ENCODE measurements around the gene WTIP.

Gene WTIP

GRCh38 chr19:34485831-34486230 is 4.3 kb downstream of the WTIP start:
- H3K9me2 ChIP-seq (ENCODE audit: low read depth, low read length) = no peaks in the 10 kb centered on the region
- no peak overlapping the region for H3K9ac ChIP-seq (ENCODE audit: low read length)
- no peaks in the 10 kb centered on the region for H3K36me3 ChIP-seq (ENCODE audit: insufficient read depth, low read length)
- H3K4me2 ChIP-seq (ENCODE audit: low read length) = no peak overlapping the region
- H3K9me3 ChIP-seq (ENCODE audit: low read length) = no peaks in the 10 kb centered on the region
- no peaks in the 10 kb centered on the region for H3F3A ChIP-seq (ENCODE audit: insufficient read depth, low read length)
- no peaks in the 10 kb centered on the region for H3K79me2 ChIP-seq (ENCODE audit: insufficient read depth, low read length)
- no peak overlapping the region for H2AFZ ChIP-seq (ENCODE audit: low read length)
- no peaks in the 10 kb centered on the region for H3K27me3 ChIP-seq (ENCODE audit: insufficient read depth, low read length)
- TF ChIP-seq CTCF (IDR thresholded peaks at IDR 0.05; ENCODE audit: low read length) (no peak), EZH2 (IDR thresholded peaks at IDR 0.05; ENCODE audit: borderline replicate concordance, low read length) (no peak)
- no peaks in the 10 kb centered on the region for H4K20me1 ChIP-seq (ENCODE audit: insufficient read depth, low read length)
- no peaks in the 10 kb centered on the region for H3K4me1 ChIP-seq (ENCODE audit: insufficient read depth, low read length, severe bottlenecking)
- no peak overlapping the region for H3K4me3 ChIP-seq (ENCODE audit: low read depth, low read length, poor library complexity, severe bottlenecking)
- H3K27ac ChIP-seq (ENCODE audit: low read depth, low read length, poor library complexity, severe bottlenecking) = no peak overlapping the region

DNA sequence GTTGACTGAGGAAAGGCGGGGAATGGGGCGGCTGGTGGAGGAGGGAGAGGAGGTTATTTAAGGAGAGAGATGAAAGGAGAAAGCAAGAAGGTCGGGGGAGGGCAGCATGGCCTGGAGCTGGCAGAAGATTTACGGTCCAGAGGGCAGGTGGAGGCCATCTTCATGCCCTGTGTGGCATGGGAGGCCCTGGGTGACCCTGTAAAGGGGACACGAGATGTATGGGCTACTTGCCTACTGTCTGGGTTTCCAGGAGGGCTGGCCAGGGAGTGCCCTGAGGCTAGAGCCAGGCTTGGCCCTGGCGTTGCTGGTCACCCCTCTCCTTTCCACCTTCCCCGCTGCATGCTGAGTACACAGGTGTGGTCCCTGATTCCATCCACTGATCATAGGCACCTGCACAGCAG is 6.1 kb downstream of the WTIP start:
- H3K9me3 ChIP-seq (ENCODE audit: low read length) = no peaks in the 10 kb centered on the region
- no peaks in the 10 kb centered on the region for H3F3A ChIP-seq (ENCODE audit: insufficient read depth, low read length)
- H2AFZ ChIP-seq (ENCODE audit: low read length) = no peak overlapping the region
- no peak for TF ChIP-seq EZH2 (IDR thresholded peaks at IDR 0.05; ENCODE audit: borderline replicate concordance, low read length)
- no peaks in the 10 kb centered on the region for H3K9me2 ChIP-seq (ENCODE audit: low read depth, low read length)
- no peaks in the 10 kb centered on the region for H3K27me3 ChIP-seq (ENCODE audit: insufficient read depth, low read length)
- H3K36me3 ChIP-seq (ENCODE audit: insufficient read depth, low read length) = no peaks in the 10 kb centered on the region
- no peak overlapping the region for H3K4me3 ChIP-seq (ENCODE audit: low read depth, low read length, poor library complexity, severe bottlenecking)
- H3K4me1 ChIP-seq (ENCODE audit: insufficient read depth, low read length, severe bottlenecking) = no peaks in the 10 kb centered on the region
- H3K27ac ChIP-seq (ENCODE audit: low read depth, low read length, poor library complexity, severe bottlenecking) = no peak overlapping the region
- H3K9ac ChIP-seq (ENCODE audit: low read length) = no peak overlapping the region
- H4K20me1 ChIP-seq (ENCODE audit: insufficient read depth, low read length) = no peaks in the 10 kb centered on the region
- H3K79me2 ChIP-seq (ENCODE audit: insufficient read depth, low read length) = no peaks in the 10 kb centered on the region
- H3K4me2 ChIP-seq (ENCODE audit: low read length) = no peak overlapping the region

DNA sequence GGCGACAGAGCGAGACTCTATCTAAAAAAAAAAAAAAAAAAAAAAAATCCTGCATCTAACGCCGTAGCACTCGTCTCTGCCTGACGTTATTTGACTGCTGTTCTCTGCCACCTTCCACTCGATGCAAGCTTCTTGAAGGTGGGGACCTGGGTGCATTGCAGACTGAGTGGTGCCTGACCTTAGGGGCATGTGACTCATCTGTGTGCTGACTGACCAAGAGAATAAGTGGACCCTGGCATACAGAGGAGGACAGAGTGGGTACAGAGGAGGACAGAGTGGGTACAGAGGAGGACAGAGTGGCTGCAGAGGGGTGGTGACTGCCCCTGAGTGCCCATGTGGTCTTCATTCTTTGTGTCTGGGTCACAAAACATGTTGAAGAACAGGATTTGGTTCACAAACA is 7.6 kb downstream of the WTIP start:
- Histone ChIP-seq H4K20me1 (ENCODE audit: insufficient read depth, low read length) (no peaks in the 10 kb centered on the region), H3K79me2 (ENCODE audit: insufficient read depth, low read length) (no peaks in the 10 kb centered on the region), H3K4me3 (ENCODE audit: low read depth, low read length, poor library complexity, severe bottlenecking) (no peak overlapping the region), H3K4me2 (ENCODE audit: low read length) (no peak overlapping the region), H3K9me3 (ENCODE audit: low read length) (no peaks in the 10 kb centered on the region), H3K36me3 (ENCODE audit: insufficient read depth, low read length) (no peaks in the 10 kb centered on the region), H3K27ac (ENCODE audit: low read depth, low read length, poor library complexity, severe bottlenecking) (no peak overlapping the region), H3K4me1 (ENCODE audit: insufficient read depth, low read length, severe bottlenecking) (no peaks in the 10 kb centered on the region), H2AFZ (ENCODE audit: low read length) (no peak overlapping the region), H3F3A (ENCODE audit: insufficient read depth, low read length) (no peaks in the 10 kb centered on the region), H3K9me2 (ENCODE audit: low read depth, low read length) (no peaks in the 10 kb centered on the region), H3K9ac (ENCODE audit: low read length) (no peak overlapping the region), H3K27me3 (ENCODE audit: insufficient read depth, low read length) (no peaks in the 10 kb centered on the region)
- TF ChIP-seq CTCF (IDR thresholded peaks at IDR 0.05; ENCODE audit: low read length) = no peak
- TF ChIP-seq EZH2 (IDR thresholded peaks at IDR 0.05; ENCODE audit: borderline replicate concordance, low read length) = no peak

- Histone ChIP-seq H3K4me2 (ENCODE audit: low read length) (no peak overlapping the region), H3K9me2 (ENCODE audit: low read depth, low read length) (no peaks in the 10 kb centered on the region), H4K20me1 (ENCODE audit: insufficient read depth, low read length) (no peaks in the 10 kb centered on the region), H3K9me3 (ENCODE audit: low read length) (no peaks in the 10 kb centered on the region), H3F3A (ENCODE audit: insufficient read depth, low read length) (no peaks in the 10 kb centered on the region), H3K36me3 (ENCODE audit: insufficient read depth, low read length) (no peaks in the 10 kb centered on the region), H3K79me2 (ENCODE audit: insufficient read depth, low read length) (no peaks in the 10 kb centered on the region), H3K9ac (ENCODE audit: low read length) (no peak overlapping the region), H3K27me3 (ENCODE audit: insufficient read depth, low read length) (no peaks in the 10 kb centered on the region), H3K4me3 (ENCODE audit: low read depth, low read length, poor library complexity, severe bottlenecking) (no peak overlapping the region), H3K4me1 (ENCODE audit: insufficient read depth, low read length, severe bottlenecking) (no peaks in the 10 kb centered on the region), H2AFZ (ENCODE audit: low read length) (no peak overlapping the region), H3K27ac (ENCODE audit: low read depth, low read length, poor library complexity, severe bottlenecking) (no peak overlapping the region)
- TF ChIP-seq CTCF (IDR thresholded peaks at IDR 0.05; ENCODE audit: low read length) = no peak
- TF ChIP-seq EZH2 (IDR thresholded peaks at IDR 0.05; ENCODE audit: borderline replicate concordance, low read length) = no peak
Observed at GRCh38 chr19:34490141-34490766, 8.7 kb downstream of the WTIP start.

Data from OCI-LY1 (cell line).